ENCODE results near the gene RP2.

DNA sequence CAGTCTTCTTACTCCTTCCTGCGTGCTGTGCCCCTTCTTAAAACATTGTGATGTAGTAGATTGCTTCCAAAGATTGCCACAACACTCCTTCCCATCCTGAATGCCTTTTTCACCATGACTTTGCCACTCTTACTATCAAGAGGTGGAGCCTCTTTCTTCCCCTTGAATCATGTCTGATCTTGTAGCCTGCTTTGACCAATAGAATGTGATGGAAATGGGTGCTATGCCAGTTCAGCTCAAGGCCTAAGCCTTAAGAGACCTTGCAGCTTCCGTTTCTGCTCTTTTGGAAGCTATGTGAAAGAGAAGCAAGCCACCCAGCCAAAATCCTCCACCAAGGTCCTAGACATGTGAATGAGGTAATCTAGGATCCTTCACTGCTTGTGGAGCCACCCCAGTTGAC lies 31.6 kb upstream of the RP2 start:
- TF ChIP-seq, protein P1, sequence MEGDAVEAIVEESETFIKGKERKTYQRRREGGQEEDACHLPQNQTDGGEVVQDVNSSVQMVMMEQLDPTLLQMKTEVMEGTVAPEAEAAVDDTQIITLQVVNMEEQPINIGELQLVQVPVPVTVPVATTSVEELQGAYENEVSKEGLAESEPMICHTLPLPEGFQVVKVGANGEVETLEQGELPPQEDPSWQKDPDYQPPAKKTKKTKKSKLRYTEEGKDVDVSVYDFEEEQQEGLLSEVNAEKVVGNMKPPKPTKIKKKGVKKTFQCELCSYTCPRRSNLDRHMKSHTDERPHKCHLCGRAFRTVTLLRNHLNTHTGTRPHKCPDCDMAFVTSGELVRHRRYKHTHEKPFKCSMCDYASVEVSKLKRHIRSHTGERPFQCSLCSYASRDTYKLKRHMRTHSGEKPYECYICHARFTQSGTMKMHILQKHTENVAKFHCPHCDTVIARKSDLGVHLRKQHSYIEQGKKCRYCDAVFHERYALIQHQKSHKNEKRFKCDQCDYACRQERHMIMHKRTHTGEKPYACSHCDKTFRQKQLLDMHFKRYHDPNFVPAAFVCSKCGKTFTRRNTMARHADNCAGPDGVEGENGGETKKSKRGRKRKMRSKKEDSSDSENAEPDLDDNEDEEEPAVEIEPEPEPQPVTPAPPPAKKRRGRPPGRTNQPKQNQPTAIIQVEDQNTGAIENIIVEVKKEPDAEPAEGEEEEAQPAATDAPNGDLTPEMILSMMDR (IDR thresholded peaks at IDR 0.05) = no peak
- no peak for TF ChIP-seq POLR2A (IDR thresholded peaks at IDR 0.05; ENCODE audit: low read length)

Measured in A549 (cell line).